ENCODE results near the gene CD177.
A peak's percentile ranks its signal among the peaks of the same experiment; 100 is the strongest.
"Not testable (repeated sequence)": the region's sequence is repeated elsewhere in the genome, so short reads cannot be mapped to it uniquely, and the experiment has no call there.

Gene CD177

DNA sequence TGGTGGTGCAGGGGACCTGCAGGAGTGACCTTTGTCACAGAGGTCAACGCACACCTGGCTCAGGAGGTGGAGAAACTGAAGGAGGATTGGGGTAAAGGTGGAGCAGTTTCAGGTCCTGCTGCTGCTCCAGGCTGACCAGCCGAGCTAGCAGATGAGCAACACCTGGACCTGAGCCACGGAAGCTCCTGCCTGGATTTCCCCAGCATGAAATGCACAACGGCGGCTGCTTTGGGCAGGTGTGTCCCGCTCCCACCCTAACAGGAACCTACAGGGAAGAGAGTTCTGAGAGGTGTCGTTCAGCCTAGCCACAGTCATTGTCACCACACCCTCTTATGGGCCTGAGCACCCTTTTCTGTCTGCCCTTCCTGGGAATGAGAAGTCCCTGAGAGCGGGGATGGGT lies 15.7 kb upstream of the CD177 start:
- Histone ChIP-seq H3K9me3 (ENCODE audit: severe bottlenecking) (no peaks in the 10 kb centered on the region), H3K4me1 (ENCODE audit: insufficient read depth, poor library complexity, severe bottlenecking) (peaks cover 17% of the 10 kb centered on the region), H3K36me3 (ENCODE audit: low read depth) (no peaks in the 10 kb centered on the region), H3K27me3 (ENCODE audit: insufficient read depth, poor library complexity, severe bottlenecking) (no peaks in the 10 kb centered on the region), H3K4me3 (ENCODE audit: severe bottlenecking) (no peak overlapping the region), H3K27ac (ENCODE audit: poor library complexity, severe bottlenecking) (no peak overlapping the region)
- DNase-seq (ENCODE audit: low spot score) (no peak), ATAC-seq (ENCODE audit: low read depth) (no peak)
- no peak for TF ChIP-seq CTCF (IDR thresholded peaks at IDR 0.05; ENCODE audit: poor library complexity, severe bottlenecking)

GRCh38 chr19:43338530-43338929 lies 15.0 kb upstream of the CD177 start:
- H3K4me3 ChIP-seq (ENCODE audit: severe bottlenecking): no peak overlapping the region
- no peak for ATAC-seq (ENCODE audit: low read depth)
- DNase-seq (ENCODE audit: low spot score): no peak
- H3K4me1 ChIP-seq (ENCODE audit: insufficient read depth, poor library complexity, severe bottlenecking): peaks cover 17% of the 10 kb centered on the region
- H3K27ac ChIP-seq (ENCODE audit: poor library complexity, severe bottlenecking): no peak overlapping the region
- H3K36me3 ChIP-seq (ENCODE audit: low read depth): no peaks in the 10 kb centered on the region
- no peak for TF ChIP-seq CTCF (IDR thresholded peaks at IDR 0.05; ENCODE audit: poor library complexity, severe bottlenecking)
- H3K27me3 ChIP-seq (ENCODE audit: insufficient read depth, poor library complexity, severe bottlenecking): no peaks in the 10 kb centered on the region
- H3K9me3 ChIP-seq (ENCODE audit: severe bottlenecking): no peaks in the 10 kb centered on the region

DNA sequence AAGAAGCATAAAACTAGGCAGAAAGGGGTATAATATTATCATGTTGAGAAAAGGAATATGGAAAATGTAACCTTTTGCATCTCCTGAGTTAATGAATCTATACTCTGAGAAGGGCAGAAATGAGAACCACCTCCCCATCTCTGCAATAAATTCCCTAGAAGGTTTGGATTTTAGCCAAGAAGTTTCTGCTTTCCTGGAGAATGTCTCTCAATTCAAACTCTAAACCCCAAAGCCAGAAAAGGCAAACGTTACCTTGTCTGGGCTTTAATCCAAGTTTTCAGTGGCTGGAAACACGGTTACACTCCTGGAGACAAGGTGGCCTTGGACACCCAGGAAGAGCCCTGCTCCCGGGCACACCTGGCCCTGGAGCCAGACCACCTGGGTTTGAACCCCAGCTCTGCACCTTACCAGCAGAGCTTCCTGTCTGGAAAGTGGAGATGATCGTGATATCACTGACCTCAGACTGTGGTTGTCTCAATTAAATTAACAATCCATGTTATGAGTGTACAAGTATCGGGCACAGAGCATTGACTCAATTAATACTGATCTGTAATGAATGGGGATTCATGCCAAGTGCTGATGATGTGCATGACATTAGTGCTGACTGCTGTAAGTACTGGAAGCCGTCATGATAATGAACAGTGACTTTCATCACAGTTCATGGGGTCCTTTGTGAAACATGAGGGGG lies 14.1 kb upstream of the CD177 start:
- H3K9me3 ChIP-seq (ENCODE audit: severe bottlenecking); H3K27me3 ChIP-seq (ENCODE audit: insufficient read depth, poor library complexity, severe bottlenecking); H3K27ac ChIP-seq (ENCODE audit: poor library complexity, severe bottlenecking); H3K4me3 ChIP-seq (ENCODE audit: severe bottlenecking); H3K36me3 ChIP-seq (ENCODE audit: low read depth); DNase-seq (ENCODE audit: low spot score): not testable (repeated sequence)
- H3K4me1 ChIP-seq (ENCODE audit: insufficient read depth, poor library complexity, severe bottlenecking): peaks cover 20% of the 10 kb centered on the region
- ATAC-seq (ENCODE audit: low read depth): peak; percentile 21; the same call in 1 of the 3 replicates

- not testable (repeated sequence) for H3K36me3 ChIP-seq (ENCODE audit: low read depth); H3K27ac ChIP-seq (ENCODE audit: poor library complexity, severe bottlenecking); H3K9me3 ChIP-seq (ENCODE audit: severe bottlenecking); ATAC-seq (ENCODE audit: low read depth); H3K4me3 ChIP-seq (ENCODE audit: severe bottlenecking); DNase-seq (ENCODE audit: low spot score); H3K27me3 ChIP-seq (ENCODE audit: insufficient read depth, poor library complexity, severe bottlenecking)
- H3K4me1 ChIP-seq (ENCODE audit: insufficient read depth, poor library complexity, severe bottlenecking): peaks cover 23% of the 10 kb centered on the region
These were observed 13.4 kb upstream of the CD177 start for GRCh38 chr19:43340101-43340500.

- DNase-seq (ENCODE audit: low spot score): not testable (repeated sequence)
- peak overlapping the region; percentile 47 for H3K27ac ChIP-seq (ENCODE audit: poor library complexity, severe bottlenecking)
These were observed 12.4 kb upstream of the CD177 start for GRCh38 chr19:43341098-43341497.

DNA sequence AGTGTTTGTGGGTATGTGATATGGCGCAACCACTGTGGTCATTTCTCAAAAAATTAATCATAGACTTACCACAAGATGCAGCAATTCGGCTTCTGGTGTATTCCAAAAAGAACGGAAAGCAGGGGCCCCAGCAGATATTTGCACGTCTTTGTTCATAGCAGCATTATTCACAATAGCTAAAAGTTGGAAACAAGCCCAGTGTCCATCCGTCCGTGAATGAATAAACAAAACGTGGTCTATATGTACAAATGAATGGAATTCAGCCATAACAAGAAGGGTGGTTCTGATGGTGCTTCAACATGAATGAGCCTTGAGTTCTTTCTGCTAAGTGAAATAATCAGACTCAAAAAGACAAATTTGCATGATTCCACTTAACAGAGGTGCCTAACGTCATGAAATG lies 11.4 kb upstream of the CD177 start:
- not testable (repeated sequence) for H3K9me3 ChIP-seq (ENCODE audit: severe bottlenecking); H3K4me3 ChIP-seq (ENCODE audit: severe bottlenecking); DNase-seq (ENCODE audit: low spot score); H3K27me3 ChIP-seq (ENCODE audit: insufficient read depth, poor library complexity, severe bottlenecking); H3K36me3 ChIP-seq (ENCODE audit: low read depth)
- Histone ChIP-seq H3K4me1 (ENCODE audit: insufficient read depth, poor library complexity, severe bottlenecking) (peaks cover 23% of the 10 kb centered on the region), H3K27ac (ENCODE audit: poor library complexity, severe bottlenecking) (peak overlapping the region; percentile 47)
- peak; percentile 36; the same call in 1 of the 3 replicates for ATAC-seq (ENCODE audit: low read depth)

More at GRCh38 chr19:43341098-43341497, 12.4 kb upstream of the CD177 start:
- H3K4me1 ChIP-seq (ENCODE audit: insufficient read depth, poor library complexity, severe bottlenecking): peaks cover 23% of the 10 kb centered on the region
- not testable (repeated sequence) for H3K27me3 ChIP-seq (ENCODE audit: insufficient read depth, poor library complexity, severe bottlenecking); H3K36me3 ChIP-seq (ENCODE audit: low read depth); H3K4me3 ChIP-seq (ENCODE audit: severe bottlenecking); H3K9me3 ChIP-seq (ENCODE audit: severe bottlenecking); ATAC-seq (ENCODE audit: low read depth)

DNA sequence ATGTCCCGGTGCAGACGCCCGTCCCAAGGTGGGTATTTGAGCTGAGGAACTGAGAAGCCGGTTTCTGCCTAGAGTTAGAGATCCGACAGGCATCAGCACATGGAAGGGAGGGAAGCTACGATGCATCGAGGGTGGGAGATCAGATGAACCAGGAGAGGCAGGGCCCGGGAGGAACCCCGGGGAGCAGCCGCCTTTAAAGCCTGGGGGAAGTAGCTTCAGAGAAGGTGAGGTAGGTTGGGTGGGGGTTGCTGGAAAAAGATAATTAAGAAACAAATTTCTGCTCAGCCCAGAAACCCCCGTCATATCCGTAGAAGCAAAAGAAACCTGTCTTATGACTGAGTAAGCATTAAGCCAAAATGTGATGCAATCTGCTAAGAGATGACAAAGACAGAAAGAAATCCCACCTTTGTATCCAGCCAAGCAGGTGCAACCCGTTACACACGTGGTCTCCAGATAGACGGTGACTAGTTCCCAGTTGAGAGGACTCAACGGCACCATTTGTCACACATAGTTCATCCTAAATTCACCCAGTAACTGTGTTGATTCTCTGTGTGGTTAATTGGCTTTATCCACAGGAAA lies 9.1 kb upstream of the CD177 start:
- H3K4me1 ChIP-seq (ENCODE audit: insufficient read depth, poor library complexity, severe bottlenecking): peaks cover 19% of the 10 kb centered on the region
- H3K36me3 ChIP-seq (ENCODE audit: low read depth); H3K4me3 ChIP-seq (ENCODE audit: severe bottlenecking); H3K27ac ChIP-seq (ENCODE audit: poor library complexity, severe bottlenecking); ATAC-seq (ENCODE audit: low read depth); H3K27me3 ChIP-seq (ENCODE audit: insufficient read depth, poor library complexity, severe bottlenecking); H3K9me3 ChIP-seq (ENCODE audit: severe bottlenecking); DNase-seq (ENCODE audit: low spot score): not testable (repeated sequence)

- not testable (repeated sequence) for H3K27me3 ChIP-seq (ENCODE audit: insufficient read depth, poor library complexity, severe bottlenecking); H3K36me3 ChIP-seq (ENCODE audit: low read depth); DNase-seq (ENCODE audit: low spot score); H3K4me3 ChIP-seq (ENCODE audit: severe bottlenecking); H3K4me1 ChIP-seq (ENCODE audit: insufficient read depth, poor library complexity, severe bottlenecking); H3K9me3 ChIP-seq (ENCODE audit: severe bottlenecking); H3K27ac ChIP-seq (ENCODE audit: poor library complexity, severe bottlenecking); ATAC-seq (ENCODE audit: low read depth)
These were observed 3.7 kb upstream of the CD177 start for GRCh38 chr19:43349813-43350212.

All from RWPE2 (cell line).